ENCODE measurements around the gene TGM6. TPM values are rescaled to one million over a fixed set of nuclear protein-coding genes. Genes with fewer than 3 reads are reported as not detected.
"Not testable (repeated sequence)": the region's sequence is repeated elsewhere in the genome, so short reads cannot be mapped to it uniquely, and the experiment has no call there.

Gene TGM6
- total RNA-seq, 4 donors from 2014 or later: not detected

DNA sequence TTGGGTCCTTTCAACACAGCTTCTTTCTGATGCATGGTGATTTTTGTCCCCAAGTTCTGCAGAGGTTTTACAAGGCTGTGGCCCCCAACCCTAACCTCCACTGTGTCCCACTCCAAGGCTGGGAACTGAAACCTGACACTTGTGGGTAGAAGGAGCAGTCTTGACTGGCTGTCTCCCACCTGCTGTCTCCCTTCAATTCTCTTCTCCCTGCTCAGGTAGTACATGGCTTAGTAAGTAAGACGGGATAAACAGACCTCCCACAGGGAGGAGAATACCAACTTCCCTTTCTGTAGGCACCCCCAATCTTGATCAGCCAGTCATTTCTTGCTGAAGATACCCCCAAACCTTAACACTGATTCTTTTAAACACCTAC, 25.0 kb downstream of the TGM6 start:
- TF ChIP-seq, protein P1, sequence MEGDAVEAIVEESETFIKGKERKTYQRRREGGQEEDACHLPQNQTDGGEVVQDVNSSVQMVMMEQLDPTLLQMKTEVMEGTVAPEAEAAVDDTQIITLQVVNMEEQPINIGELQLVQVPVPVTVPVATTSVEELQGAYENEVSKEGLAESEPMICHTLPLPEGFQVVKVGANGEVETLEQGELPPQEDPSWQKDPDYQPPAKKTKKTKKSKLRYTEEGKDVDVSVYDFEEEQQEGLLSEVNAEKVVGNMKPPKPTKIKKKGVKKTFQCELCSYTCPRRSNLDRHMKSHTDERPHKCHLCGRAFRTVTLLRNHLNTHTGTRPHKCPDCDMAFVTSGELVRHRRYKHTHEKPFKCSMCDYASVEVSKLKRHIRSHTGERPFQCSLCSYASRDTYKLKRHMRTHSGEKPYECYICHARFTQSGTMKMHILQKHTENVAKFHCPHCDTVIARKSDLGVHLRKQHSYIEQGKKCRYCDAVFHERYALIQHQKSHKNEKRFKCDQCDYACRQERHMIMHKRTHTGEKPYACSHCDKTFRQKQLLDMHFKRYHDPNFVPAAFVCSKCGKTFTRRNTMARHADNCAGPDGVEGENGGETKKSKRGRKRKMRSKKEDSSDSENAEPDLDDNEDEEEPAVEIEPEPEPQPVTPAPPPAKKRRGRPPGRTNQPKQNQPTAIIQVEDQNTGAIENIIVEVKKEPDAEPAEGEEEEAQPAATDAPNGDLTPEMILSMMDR (IDR thresholded peaks at IDR 0.05 in 4 of 5, conservative IDR thresholded peaks at IDR 0.05 in 1 of 5): no peak
- no peak for TF ChIP-seq POLR2A (IDR thresholded peaks at IDR 0.05)
- Histone ChIP-seq H3K9me3 (no peaks in the 10 kb centered on the region), H3K27ac (no peak overlapping the region), H3K36me3 (no peaks in the 10 kb centered on the region), H3K27me3 (no peaks in the 10 kb centered on the region), H3K4me3 (no peak overlapping the region), H3K4me1 (no peaks in the 10 kb centered on the region)
- ATAC-seq (no peak), DNase-seq (no peak)
- in situ Hi-C loops (cut with MboI; ENCODE audit: low sequenced_read_pairs in 4 of 4): no loop called here
- intact Hi-C loops (cut with DNase I; ENCODE audit: low total_unique reads): no loop called here

DNA sequence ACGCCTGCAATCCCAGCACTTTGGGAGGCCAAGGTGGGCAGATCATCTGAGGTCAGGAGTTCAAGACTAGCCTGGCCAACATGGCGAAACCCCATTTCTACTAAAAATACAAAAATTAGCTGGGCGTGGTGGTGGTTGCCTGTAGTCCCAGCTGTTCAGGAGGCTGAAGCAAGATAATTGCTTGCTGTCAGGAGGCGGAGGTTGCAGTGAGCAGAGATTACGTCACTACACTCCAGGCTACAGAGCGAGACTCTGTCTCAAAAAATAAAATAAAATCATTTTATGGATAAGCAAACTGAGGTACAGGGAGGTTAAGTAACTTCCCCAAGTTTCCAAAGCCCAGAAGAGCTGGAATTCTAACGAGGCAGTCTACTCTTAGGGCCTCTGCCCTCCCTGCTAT, 26.7 kb downstream of the TGM6 start:
- H3K27me3 ChIP-seq; H3K4me3 ChIP-seq; intact Hi-C loops (cut with DNase I; ENCODE audit: low total_unique reads); DNase-seq; H3K9me3 ChIP-seq; H3K4me1 ChIP-seq; ATAC-seq; H3K27ac ChIP-seq; in situ Hi-C loops (cut with MboI; ENCODE audit: low sequenced_read_pairs in 4 of 4); H3K36me3 ChIP-seq: not testable (repeated sequence)

DNA sequence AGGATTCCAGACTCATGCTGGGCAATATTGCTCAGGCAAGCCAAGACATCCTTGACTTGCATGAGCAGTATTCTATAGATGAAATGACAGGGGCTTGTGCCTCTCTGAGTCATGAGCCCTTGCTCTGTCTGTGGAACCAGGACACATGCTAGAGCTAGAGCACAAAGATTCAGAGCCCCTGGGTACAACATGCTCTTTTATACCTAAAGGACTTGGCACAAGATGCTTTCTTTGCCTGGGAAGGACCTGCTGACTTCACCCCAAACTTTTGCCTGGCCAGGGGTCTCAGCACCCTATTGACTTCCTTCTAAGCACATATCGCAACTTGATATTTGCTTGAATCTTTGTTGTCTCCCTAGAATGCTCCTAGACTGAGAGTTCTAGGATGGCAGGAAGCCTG, 27.4 kb downstream of the TGM6 start:
- no peak for TF ChIP-seq POLR2A (IDR thresholded peaks at IDR 0.05)
- TF ChIP-seq, protein P1 (IDR thresholded peaks at IDR 0.05 in 4 of 5, conservative IDR thresholded peaks at IDR 0.05 in 1 of 5): no peak
- ATAC-seq (no peak), DNase-seq (no peak)
- intact Hi-C loops (cut with DNase I; ENCODE audit: low total_unique reads): no loop called here
- H3K4me3 ChIP-seq: no peak overlapping the region
- no peaks in the 10 kb centered on the region for H3K9me3 ChIP-seq
- H3K4me1 ChIP-seq: no peaks in the 10 kb centered on the region
- no peaks in the 10 kb centered on the region for H3K36me3 ChIP-seq
- no peak overlapping the region for H3K27ac ChIP-seq
- in situ Hi-C loops (cut with MboI; ENCODE audit: low sequenced_read_pairs in 4 of 4): no loop called here
- H3K27me3 ChIP-seq: no peaks in the 10 kb centered on the region

DNA sequence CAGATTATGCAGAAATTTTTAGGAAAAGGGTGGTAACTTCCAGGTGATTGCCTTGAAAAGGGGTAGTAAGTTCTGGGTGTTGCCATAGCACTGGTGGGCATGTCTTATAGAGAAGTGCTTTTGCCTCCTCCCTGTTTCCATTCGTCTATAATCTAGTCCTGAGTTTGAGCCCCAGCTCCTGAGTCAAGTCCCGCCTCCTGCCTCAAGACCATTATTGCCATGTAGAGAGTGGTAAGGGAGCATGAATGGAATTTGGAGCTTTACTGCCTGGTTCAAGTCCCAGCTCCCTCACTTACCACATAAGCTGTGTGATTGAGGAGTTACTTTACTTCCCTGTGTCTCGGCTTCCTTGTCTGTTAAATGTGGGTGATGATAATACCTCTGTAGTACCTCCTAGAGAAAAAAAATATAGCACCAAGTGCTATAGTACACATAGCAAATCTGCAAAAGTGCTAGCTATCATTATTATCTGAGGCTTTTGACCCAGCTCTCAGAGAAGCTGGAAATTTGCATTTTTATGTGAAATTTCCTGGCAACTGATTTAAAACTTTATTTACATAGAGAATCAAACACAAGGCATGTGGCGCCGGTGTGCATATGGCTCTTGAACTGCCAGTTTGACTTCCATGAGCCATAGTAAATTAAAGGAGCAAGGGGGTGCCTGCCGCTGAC, 36.0 kb downstream of the TGM6 start:
- no peaks in the 10 kb centered on the region for H3K9me3 ChIP-seq
- intact Hi-C loops (cut with DNase I; ENCODE audit: low total_unique reads): no loop called here
- DNase-seq (no peak), ATAC-seq (no peak)
- no peak for TF ChIP-seq POLR2A (IDR thresholded peaks at IDR 0.05)
- H3K27me3 ChIP-seq: no peaks in the 10 kb centered on the region
- no peaks in the 10 kb centered on the region for H3K4me1 ChIP-seq
- H3K27ac ChIP-seq: no peak overlapping the region
- no peak overlapping the region for H3K4me3 ChIP-seq
- no peaks in the 10 kb centered on the region for H3K36me3 ChIP-seq
- in situ Hi-C loops (cut with MboI; ENCODE audit: low sequenced_read_pairs in 4 of 4): no loop called here

DNA sequence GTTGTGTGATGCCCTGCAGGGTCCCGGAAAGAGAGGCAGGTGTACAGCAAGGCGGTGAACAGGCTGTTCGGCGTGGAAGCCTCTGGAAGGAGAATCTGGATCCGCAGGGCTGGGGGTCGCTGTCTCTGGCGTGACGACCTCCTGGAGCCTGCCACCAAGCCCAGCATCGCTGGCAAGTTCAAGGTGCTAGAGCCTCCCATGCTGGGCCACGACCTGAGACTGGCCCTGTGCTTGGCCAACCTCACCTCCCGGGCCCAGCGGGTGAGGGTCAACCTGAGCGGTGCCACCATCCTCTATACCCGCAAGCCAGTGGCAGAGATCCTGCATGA, 36.5 kb downstream of the TGM6 start:
- Histone ChIP-seq H3K4me1 (no peaks in the 10 kb centered on the region), H3K27ac (no peak overlapping the region), H3K27me3 (no peaks in the 10 kb centered on the region), H3K36me3 (no peaks in the 10 kb centered on the region), H3K9me3 (no peaks in the 10 kb centered on the region), H3K4me3 (no peak overlapping the region)
- intact Hi-C loops (cut with DNase I; ENCODE audit: low total_unique reads): no loop called here
- TF ChIP-seq POLR2A (IDR thresholded peaks at IDR 0.05): no peak
- TF ChIP-seq, protein P1 (IDR thresholded peaks at IDR 0.05 in 4 of 5, conservative IDR thresholded peaks at IDR 0.05 in 1 of 5): no peak
- ATAC-seq (no peak), DNase-seq (no peak)
- in situ Hi-C loops (cut with MboI; ENCODE audit: low sequenced_read_pairs in 4 of 4): no loop called here

DNA sequence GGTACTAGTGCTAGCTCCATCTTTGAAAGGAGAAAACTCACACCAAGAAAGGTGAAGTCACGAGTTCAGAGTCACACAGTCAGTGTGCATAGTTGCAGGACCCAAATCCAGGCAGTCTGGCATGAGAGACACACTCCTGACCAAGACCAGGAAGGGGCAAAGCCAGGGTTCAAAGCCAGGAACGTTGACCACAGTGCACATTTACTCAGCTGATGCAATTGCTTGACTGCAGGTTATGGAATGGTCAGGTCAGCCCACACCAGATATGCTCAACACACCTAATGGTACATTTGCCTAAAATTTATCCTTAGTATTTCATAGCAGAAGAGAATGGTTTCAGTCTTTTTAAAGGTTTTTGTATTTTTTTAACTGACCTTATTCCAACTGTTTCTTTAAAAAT, 37.7 kb downstream of the TGM6 start:
- no peaks in the 10 kb centered on the region for H3K27me3 ChIP-seq
- in situ Hi-C loops (cut with MboI; ENCODE audit: low sequenced_read_pairs in 4 of 4): no loop called here

More for the DNA sequence above, 37.7 kb downstream of the TGM6 start:
- Histone ChIP-seq H3K36me3 (no peaks in the 10 kb centered on the region), H3K4me1 (no peaks in the 10 kb centered on the region), H3K9me3 (no peaks in the 10 kb centered on the region), H3K4me3 (no peak overlapping the region), H3K27ac (no peak overlapping the region)
- TF ChIP-seq POLR2A (IDR thresholded peaks at IDR 0.05): no peak
- TF ChIP-seq, protein P1 (IDR thresholded peaks at IDR 0.05 in 4 of 5, conservative IDR thresholded peaks at IDR 0.05 in 1 of 5): no peak
- DNase-seq (no peak), ATAC-seq (no peak)
- intact Hi-C loops (cut with DNase I; ENCODE audit: low total_unique reads): no loop called here
